IPS-NIHi7 (cell line): Measurements from ENCODE around the gene CLEC9A.

Experiments used
- DNase-seq: peaks from one replicate; pipeline ENCODE4 v3.0.0; 2012; ENCODE audit warnings: mixed read lengths; ENCODE audit errors: extremely low spot score

Gene CLEC9A

DNA sequence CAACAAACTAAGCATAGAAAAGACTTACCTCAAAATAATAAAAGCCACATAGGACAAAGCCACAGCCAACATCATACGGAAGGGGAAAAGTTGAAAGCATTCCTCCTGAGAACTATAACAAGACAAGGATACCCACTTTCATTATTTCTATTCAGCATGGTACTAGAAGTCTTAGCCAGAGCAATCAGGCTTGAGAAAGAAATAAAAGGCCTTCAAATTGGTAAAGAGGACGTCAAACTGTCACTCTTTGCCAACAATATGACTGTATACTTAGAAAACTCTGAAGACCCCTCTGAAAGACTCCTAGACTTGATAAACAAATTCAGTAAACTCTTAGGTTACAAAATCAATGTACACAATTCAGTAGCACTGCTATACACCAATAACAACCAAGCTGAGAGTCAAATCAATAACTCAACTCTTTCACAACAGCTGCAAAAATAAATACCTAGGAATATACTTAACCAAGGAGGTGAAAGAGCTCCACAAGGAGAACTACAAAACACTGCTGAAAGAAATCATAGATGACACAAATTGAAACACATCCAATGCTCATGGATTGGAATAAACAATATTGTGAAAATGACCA is 79.9 kb downstream of the CLEC9A start:
- no peak for DNase-seq

- DNase-seq = no peak
These were observed 81.0 kb downstream of the CLEC9A start for GRCh38 chr12:10111451-10111850.

DNA sequence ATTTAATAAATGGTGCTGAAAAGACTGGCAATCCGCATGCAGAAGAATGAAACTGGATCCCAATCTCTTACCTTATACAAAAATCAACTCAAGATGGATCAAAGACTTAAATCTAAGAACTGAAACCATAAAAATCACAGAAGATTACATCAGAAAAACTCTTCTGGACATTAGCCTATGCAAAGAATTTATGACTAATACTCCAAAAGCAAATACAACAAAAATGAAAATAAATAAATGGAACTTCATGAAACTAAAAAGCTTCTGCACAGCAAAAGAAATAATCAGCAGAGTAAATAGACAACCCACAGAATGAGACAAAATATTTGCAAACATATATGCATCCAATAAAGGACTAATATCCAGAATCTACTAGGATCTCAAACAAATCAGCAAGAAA is 82.6 kb downstream of the CLEC9A start:
- no peak for DNase-seq

- no peak for DNase-seq
These were observed 83.4 kb downstream of the CLEC9A start for GRCh38 chr12:10113920-10114319.

DNA sequence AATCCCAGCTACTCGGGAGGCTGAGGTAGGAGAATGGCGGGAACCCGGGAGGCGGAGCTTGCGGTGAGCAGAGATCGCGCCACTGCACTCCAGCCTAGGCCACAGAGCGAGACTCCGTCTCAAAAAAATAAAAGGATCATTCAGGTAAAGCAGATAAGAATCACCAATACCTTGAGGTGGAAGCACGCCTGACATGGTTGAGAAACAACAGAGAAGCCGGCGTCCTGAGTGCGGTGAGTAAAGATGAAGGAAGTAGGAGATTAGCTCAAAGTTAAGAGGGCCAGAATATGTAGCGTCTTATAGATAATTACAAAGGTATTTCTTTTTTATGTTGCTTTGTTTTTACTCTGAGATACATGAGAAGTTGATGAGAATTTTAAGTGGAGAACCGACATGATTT is 84.8 kb downstream of the CLEC9A start:
- DNase-seq = no peak
